DOHH2 (cell line): ENCODE measurements around the gene ATP6V0D1.

ENCODE experiments used
- H3F3A ChIP-seq: fragments of 200-600 bp; sonication (generic), shearing (Covaris generic); 2 replicates; pipeline ENCODE4 v1.6.0; 2016; ENCODE audit warnings: antibody characterized with exemption, mild to moderate bottlenecking; ENCODE audit not compliant: control insufficient read depth, insufficient read depth
- H3K27ac ChIP-seq: fragments of 200-600 bp; sonication (generic); 2 replicates; pipeline ENCODE4 v1.5.1; 2014; ENCODE audit warnings: low read depth, mild to moderate bottlenecking, low read length, moderate library complexity
- H3K27me3 ChIP-seq: fragments of 200-600 bp; sonication (generic); 2 replicates; pipeline ENCODE4 v1.6.1; 2014; ENCODE audit warnings: mild to moderate bottlenecking, low read length, mixed read lengths; ENCODE audit not compliant: control insufficient read depth
- H3K36me3 ChIP-seq: fragments of 200-600 bp; sonication (generic); 2 replicates; pipeline ENCODE4 v1.6.1; 2014; ENCODE audit warnings: mild to moderate bottlenecking, low read length, moderate library complexity, mixed read lengths; ENCODE audit not compliant: control insufficient read depth
- H3K4me1 ChIP-seq: fragments of 200-600 bp; sonication (generic); 2 replicates; pipeline ENCODE4 v1.6.1; 2014; ENCODE audit warnings: mild to moderate bottlenecking, low read length, mixed read lengths; ENCODE audit not compliant: control insufficient read depth
- H3K4me2 ChIP-seq: fragments of 200-600 bp; sonication (generic); 2 replicates; pipeline ENCODE4 v1.6.0; 2014; ENCODE audit warnings: mild to moderate bottlenecking, low read length, moderate library complexity
- H3K4me3 ChIP-seq: fragments of 200-600 bp; sonication (generic); 2 replicates; pipeline ENCODE4 v1.5.1; 2014; ENCODE audit warnings: mild to moderate bottlenecking, low read length, mixed read lengths
- H3K79me2 ChIP-seq: fragments of 200-600 bp; sonication (generic); 2 replicates; pipeline ENCODE4 v1.6.1; 2014; ENCODE audit warnings: mild to moderate bottlenecking, low read length, mixed read lengths; ENCODE audit not compliant: control insufficient read depth
- H3K9me2 ChIP-seq: fragments of 200-600 bp; sonication (generic); replicated peaks from 2 replicates; pipeline ENCODE4 v1.6.1; 2014; ENCODE audit warnings: mild to moderate bottlenecking, low read length, mixed read lengths; ENCODE audit not compliant: control insufficient read depth
- H3K9me3 ChIP-seq: fragments of 200-600 bp; sonication (generic); 2 replicates; pipeline ENCODE4 v1.6.1; 2014; ENCODE audit warnings: antibody characterized with exemption, low read length, mixed read lengths; ENCODE audit not compliant: control insufficient read depth, insufficient read depth
- H4K20me1 ChIP-seq: fragments of 200-600 bp; sonication (generic); 2 replicates; pipeline ENCODE4 v1.6.0; 2014; ENCODE audit warnings: low read depth, mild to moderate bottlenecking, antibody characterized with exemption, low read length, moderate library complexity; ENCODE audit not compliant: control insufficient read depth, insufficient read depth
- EZH2phosphoT487 ChIP-seq: fragments of 200-600 bp; sonication (generic); IDR thresholded peaks from 2 replicates; pipeline ENCODE4 v1.6.1; 2017; ENCODE audit warnings: borderline replicate concordance, mild to moderate bottlenecking, antibody characterized with exemption, low read length, moderate library complexity, mixed read lengths
- TF ChIP-seq, protein P1 (sequence below): fragments of 200-600 bp; sonication (generic); IDR thresholded peaks from one replicate; pipeline ENCODE4 v1.5.1; 2014; ENCODE audit warnings: antibody characterized with exemption, mild to moderate bottlenecking, low read depth, low read length; ENCODE audit not compliant: poor library complexity, severe bottlenecking

ATP6V0D1 gene

DNA sequence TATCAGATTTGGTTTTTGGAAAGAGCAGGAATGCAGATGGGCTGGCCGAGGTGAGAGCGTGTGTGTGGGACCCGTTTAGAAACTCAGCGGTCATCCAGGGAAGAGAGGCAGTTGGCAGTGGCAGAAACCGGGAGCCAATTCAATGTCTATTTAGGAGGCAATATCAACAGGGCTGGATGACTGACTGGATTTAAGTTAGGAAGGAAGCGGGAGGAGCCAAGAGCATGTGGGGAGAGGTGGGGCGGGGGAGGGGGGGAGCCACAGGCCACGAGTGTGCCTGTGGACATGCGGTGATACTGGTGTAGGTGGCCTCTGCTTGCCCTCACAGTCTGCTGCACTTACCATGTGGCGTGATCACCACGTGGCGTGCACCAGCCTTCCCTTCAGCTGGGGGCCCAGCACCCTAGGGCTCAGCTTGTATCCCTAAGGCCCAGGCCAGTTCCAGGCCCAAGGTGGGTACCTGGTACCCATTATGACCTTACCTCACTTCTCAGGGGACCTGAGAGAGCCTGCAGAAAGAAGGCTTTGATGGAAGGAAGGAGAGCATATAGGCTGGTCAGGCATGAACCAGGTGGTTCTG, 76.9 kb downstream of the ATP6V0D1 start:
- no peaks in the 10 kb centered on the region for H3K4me1 ChIP-seq
- no peaks in the 10 kb centered on the region for H3K79me2 ChIP-seq
- no peaks in the 10 kb centered on the region for H3F3A ChIP-seq
- no peak overlapping the region for H3K27ac ChIP-seq
- no peak for TF ChIP-seq EZH2phosphoT487
- TF ChIP-seq, protein P1, sequence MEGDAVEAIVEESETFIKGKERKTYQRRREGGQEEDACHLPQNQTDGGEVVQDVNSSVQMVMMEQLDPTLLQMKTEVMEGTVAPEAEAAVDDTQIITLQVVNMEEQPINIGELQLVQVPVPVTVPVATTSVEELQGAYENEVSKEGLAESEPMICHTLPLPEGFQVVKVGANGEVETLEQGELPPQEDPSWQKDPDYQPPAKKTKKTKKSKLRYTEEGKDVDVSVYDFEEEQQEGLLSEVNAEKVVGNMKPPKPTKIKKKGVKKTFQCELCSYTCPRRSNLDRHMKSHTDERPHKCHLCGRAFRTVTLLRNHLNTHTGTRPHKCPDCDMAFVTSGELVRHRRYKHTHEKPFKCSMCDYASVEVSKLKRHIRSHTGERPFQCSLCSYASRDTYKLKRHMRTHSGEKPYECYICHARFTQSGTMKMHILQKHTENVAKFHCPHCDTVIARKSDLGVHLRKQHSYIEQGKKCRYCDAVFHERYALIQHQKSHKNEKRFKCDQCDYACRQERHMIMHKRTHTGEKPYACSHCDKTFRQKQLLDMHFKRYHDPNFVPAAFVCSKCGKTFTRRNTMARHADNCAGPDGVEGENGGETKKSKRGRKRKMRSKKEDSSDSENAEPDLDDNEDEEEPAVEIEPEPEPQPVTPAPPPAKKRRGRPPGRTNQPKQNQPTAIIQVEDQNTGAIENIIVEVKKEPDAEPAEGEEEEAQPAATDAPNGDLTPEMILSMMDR, result no peak
- no peaks in the 10 kb centered on the region for H4K20me1 ChIP-seq
- no peak overlapping the region for H3K4me3 ChIP-seq
- H3K9me2 ChIP-seq, result no peaks in the 10 kb centered on the region
- H3K36me3 ChIP-seq, result no peaks in the 10 kb centered on the region
- H3K9me3 ChIP-seq, result no peaks in the 10 kb centered on the region
- no peaks in the 10 kb centered on the region for H3K27me3 ChIP-seq
- no peak overlapping the region for H3K4me2 ChIP-seq

DNA sequence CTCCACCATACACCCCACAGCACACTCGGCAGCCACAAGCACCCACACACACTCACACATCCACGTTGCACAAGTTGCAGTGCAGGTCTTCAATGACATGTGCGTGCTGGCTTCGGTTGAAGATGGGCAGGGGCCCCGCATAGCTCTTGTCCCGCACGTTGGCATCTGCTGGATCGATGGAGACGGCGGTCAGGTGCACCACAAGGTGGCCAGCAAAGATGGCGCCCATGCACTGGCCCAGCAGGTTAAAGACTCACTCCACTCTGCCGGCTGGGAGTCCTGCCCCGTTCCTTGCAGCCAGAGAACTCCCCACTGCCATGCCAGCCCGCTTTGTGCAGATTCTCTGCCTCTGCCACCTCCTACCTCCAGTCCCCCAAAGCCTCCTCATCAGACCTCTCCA, 80.1 kb downstream of the ATP6V0D1 start:
- Histone ChIP-seq H3K9me3 (no peaks in the 10 kb centered on the region), H3K9me2 (no peaks in the 10 kb centered on the region), H3K4me1 (no peaks in the 10 kb centered on the region), H4K20me1 (no peaks in the 10 kb centered on the region), H3K36me3 (no peaks in the 10 kb centered on the region), H3K4me2 (no peak overlapping the region), H3K79me2 (no peaks in the 10 kb centered on the region), H3K27ac (no peak overlapping the region), H3F3A (no peaks in the 10 kb centered on the region), H3K4me3 (no peak overlapping the region), H3K27me3 (peaks cover 1% of the 10 kb centered on the region; the same call in 1 of the 2 replicates)
- TF ChIP-seq, protein P1, result no peak
- no peak for TF ChIP-seq EZH2phosphoT487

DNA sequence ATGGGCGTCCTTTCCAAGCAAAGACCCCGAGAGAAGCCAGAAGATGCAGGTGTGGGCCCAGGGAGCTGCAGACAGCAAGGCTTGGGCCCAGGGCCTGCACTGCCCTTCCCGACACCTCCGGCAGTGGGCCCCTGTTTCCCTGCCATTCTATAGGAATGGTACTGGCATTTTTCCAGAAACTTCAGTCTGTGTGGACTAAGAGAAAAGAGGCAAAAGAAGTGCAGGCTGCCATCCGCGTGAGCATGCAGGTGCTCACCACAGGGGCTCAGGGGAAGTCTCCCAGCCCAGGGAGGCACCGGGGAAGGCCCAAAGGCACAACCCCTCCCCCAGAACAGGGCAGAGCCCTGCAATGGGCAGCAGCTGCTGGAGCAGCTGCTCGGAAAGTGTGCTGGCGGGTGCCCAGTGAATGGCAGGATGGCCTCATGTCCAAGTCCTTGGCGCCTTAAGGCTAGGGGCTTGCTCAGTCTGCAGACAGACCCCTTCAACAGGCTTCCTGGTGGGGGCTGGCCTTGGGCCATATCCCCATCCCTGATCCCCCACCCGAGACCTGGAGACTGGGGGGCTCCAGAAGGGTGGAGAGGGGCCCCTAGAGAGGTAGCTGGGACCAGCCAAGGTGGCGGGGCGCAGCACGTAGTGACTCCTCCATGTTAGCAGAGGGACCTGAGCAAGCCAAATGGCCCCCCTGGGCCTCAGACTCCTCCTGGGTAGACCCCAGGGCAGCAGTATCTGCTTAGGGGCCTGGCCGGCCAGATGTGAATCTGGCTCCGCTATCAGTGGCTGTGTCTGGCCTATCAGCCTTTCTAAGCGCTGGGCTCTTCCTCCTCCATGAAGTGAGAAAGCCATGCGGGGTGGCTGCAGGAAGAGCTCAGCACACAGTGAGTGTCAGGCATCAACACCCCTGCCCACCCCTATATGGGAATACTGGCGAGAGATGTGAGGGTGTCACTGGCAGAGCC, 80.9 kb downstream of the ATP6V0D1 start:
- H3K4me1 ChIP-seq, result no peaks in the 10 kb centered on the region
- H3K27ac ChIP-seq, result no peak overlapping the region
- H3K9me3 ChIP-seq, result no peaks in the 10 kb centered on the region
- H3F3A ChIP-seq, result no peaks in the 10 kb centered on the region
- no peak for TF ChIP-seq EZH2phosphoT487
- TF ChIP-seq, protein P1, result peak; percentile 40
- H3K9me2 ChIP-seq, result no peaks in the 10 kb centered on the region
- H3K36me3 ChIP-seq, result no peaks in the 10 kb centered on the region
- H3K4me2 ChIP-seq, result no peak overlapping the region
- no peaks in the 10 kb centered on the region for H3K79me2 ChIP-seq
- peaks cover 10% of the 10 kb centered on the region for H3K27me3 ChIP-seq
- no peaks in the 10 kb centered on the region for H4K20me1 ChIP-seq
- H3K4me3 ChIP-seq, result no peak overlapping the region
